ENCODE data around the gene POLR3G. TPM values are rescaled to one million over a fixed set of nuclear protein-coding genes. Genes with fewer than 3 reads are reported as not detected.
A peak's percentile ranks its signal among the peaks of the same experiment; 100 is the strongest.

The POLR3G gene
- total RNA-seq, 1 experiment from 2014 or later = 73.6 TPM

DNA sequence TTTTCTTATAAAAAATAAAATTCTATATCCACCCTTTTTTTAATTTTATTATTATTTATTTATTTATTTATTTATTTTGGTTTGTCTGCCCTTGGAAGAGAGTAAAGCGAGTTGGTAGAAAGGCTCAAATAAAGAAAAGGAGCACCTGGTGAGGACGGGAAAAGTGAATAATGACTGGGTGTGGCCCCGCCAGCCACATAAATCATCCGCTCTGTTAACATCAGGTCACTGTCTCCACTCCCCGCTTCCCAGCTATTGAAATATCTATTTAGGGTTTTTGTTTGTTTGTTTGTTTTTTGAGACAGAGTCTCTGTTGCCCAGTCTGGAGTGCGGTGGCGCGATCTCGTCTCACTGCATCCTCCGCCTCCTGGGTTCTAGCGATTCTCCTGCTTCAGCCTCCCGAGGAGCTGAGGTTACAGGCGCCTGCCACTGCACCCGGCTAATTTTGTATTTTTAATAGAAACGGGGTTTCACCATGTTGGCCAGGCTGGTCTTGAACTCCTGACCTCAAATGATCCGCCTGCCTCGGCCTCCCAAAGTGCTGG, 844 bp downstream of the POLR3G start:
- no peaks in the 10 kb centered on the region for H3K79me1 ChIP-seq (ENCODE audit: insufficient read depth, low read depth, low read length, poor library complexity, severe bottlenecking)

More for the DNA sequence above, 844 bp downstream of the POLR3G start:
- no peak overlapping the region for H4K91ac ChIP-seq (ENCODE audit: insufficient read length, low read depth, low read length)
- WGBS (ENCODE audit: extremely low coverage, insufficient read length, low lambda C conversion rate) = no CpG with 5 or more reads among the region's 17 CpGs
- no peaks in the 10 kb centered on the region for H3K9me3 Mint-ChIP-seq
- no peaks in the 10 kb centered on the region for H3K27me3 ChIP-seq (ENCODE audit: insufficient read depth, low read length)
- no peak overlapping the region for H2AK5ac ChIP-seq (ENCODE audit: insufficient read length, low read length)
- H3K27me3 Mint-ChIP-seq (ENCODE audit: low read depth) = no peaks in the 10 kb centered on the region; the same call in 1 of the 2 replicates
- H4K8ac ChIP-seq (replicated peaks; ENCODE audit: insufficient read length, low read depth, low read length) = no peak overlapping the region
- no peak overlapping the region for H3K56ac ChIP-seq (ENCODE audit: insufficient read length, low read depth, low read length)
- H3K23ac ChIP-seq (ENCODE audit: insufficient read length, low read depth, low read length) = no peak overlapping the region
- H2AFZ ChIP-seq (ENCODE audit: low read length) = no peak overlapping the region
- peaks cover 10% of the 10 kb centered on the region; the same call in 1 of the 2 replicates for H3K4me1 ChIP-seq (ENCODE audit: insufficient read depth, low read length)
- H3K36me3 Mint-ChIP-seq (ENCODE audit: insufficient read depth in 1 of 3, low read depth in 3 of 3) = peaks cover 0 to 17% (median 11%) of the 10 kb centered on the region in 3 experiments; a peak in 4 of 7 replicates
- no peak overlapping the region for H2BK15ac ChIP-seq (ENCODE audit: low read depth, low read length)
- H3K79me2 ChIP-seq (ENCODE audit: insufficient read depth, low read length) = peaks cover 13% of the 10 kb centered on the region; the same call in 1 of the 2 replicates
- no peak overlapping the region for H2BK12ac ChIP-seq (ENCODE audit: insufficient read length, low read depth, low read length)
- no peak overlapping the region for H2BK20ac ChIP-seq (ENCODE audit: low read depth, low read length, poor library complexity, severe bottlenecking)
- no peaks in the 10 kb centered on the region for H3K9me3 ChIP-seq (ENCODE audit: control insufficient read depth, low read depth, low read length)
- no peak overlapping the region for H3T11ph ChIP-seq (ENCODE audit: low read length)
- H2BK5ac ChIP-seq (ENCODE audit: insufficient read length, low read length) = no peak overlapping the region
- no peak overlapping the region for H3K4ac ChIP-seq (ENCODE audit: low read depth, low read length)
- peak overlapping the region; percentile 93 to 98 for H3K4me3 Mint-ChIP-seq
- no peak overlapping the region for H3K18ac ChIP-seq (ENCODE audit: insufficient read length, low read depth, low read length)
- DNase-seq = no peak
- TF ChIP-seq, protein P1, sequence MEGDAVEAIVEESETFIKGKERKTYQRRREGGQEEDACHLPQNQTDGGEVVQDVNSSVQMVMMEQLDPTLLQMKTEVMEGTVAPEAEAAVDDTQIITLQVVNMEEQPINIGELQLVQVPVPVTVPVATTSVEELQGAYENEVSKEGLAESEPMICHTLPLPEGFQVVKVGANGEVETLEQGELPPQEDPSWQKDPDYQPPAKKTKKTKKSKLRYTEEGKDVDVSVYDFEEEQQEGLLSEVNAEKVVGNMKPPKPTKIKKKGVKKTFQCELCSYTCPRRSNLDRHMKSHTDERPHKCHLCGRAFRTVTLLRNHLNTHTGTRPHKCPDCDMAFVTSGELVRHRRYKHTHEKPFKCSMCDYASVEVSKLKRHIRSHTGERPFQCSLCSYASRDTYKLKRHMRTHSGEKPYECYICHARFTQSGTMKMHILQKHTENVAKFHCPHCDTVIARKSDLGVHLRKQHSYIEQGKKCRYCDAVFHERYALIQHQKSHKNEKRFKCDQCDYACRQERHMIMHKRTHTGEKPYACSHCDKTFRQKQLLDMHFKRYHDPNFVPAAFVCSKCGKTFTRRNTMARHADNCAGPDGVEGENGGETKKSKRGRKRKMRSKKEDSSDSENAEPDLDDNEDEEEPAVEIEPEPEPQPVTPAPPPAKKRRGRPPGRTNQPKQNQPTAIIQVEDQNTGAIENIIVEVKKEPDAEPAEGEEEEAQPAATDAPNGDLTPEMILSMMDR (conservative IDR thresholded peaks at IDR 0.05) = no peak
- peak overlapping the region; percentile 69 for H3K4me2 ChIP-seq (ENCODE audit: insufficient read depth, insufficient read length, low read length)
- H3K14ac ChIP-seq (ENCODE audit: insufficient read depth, low read length) = no peak overlapping the region
- peaks cover 45 to 62% of the 10 kb centered on the region in 2 experiments for H3K4me1 Mint-ChIP-seq
- no peak overlapping the region for H4K5ac ChIP-seq (ENCODE audit: insufficient read length, low read depth, low read length)
- H3K27ac ChIP-seq (ENCODE audit: insufficient read length, low read depth, low read length) = no peak overlapping the region
- no peaks in the 10 kb centered on the region for H4K20me1 ChIP-seq (ENCODE audit: control insufficient read depth, insufficient read depth, insufficient read length)
- H2BK120ac ChIP-seq (ENCODE audit: low read depth, low read length, poor library complexity, severe bottlenecking) = no peak overlapping the region
- peak overlapping the region; percentile 62 for H3K9ac ChIP-seq (ENCODE audit: extremely low read depth, insufficient read length, low read length)
- H3K23me2 ChIP-seq (ENCODE audit: insufficient read length, low read depth, low read length, poor library complexity, severe bottlenecking) = peaks cover 12% of the 10 kb centered on the region
- H3K27ac Mint-ChIP-seq = peak overlapping the region in 2 of 3 experiments; percentile 34 to 48; a peak in 2 of 7 replicates
